A673 (cell line): ENCODE data around the gene PKN3. TPM values are rescaled to one million over a fixed set of nuclear protein-coding genes. Genes with fewer than 3 reads are reported as not detected.
"Not testable (repeated sequence)": the region's sequence is repeated elsewhere in the genome, so short reads cannot be mapped to it uniquely, and the experiment has no call there.

Source experiments
- BruUV-seq: library from RNA; stranded (reverse); fragments of 400-500 nt; replicated peaks from 2 replicates; lab custom pipeline; 2021; lab: Mats Ljungman, UMichigan
- CTCF ChIA-PET: fragments of 300-600 bp; sonication (Branson Sonifier 250); formaldehyde crosslinking; loops from one replicate; lab custom pipeline; 2022; ENCODE audit warnings: antibody characterized with exemption; lab: Charles Lee
- POLR2A ChIA-PET: fragments of 300-600 bp; sonication (Branson Sonifier 250); formaldehyde crosslinking; loops from one replicate; lab custom pipeline; 2022; ENCODE audit warnings: antibody characterized with exemption; ENCODE audit not compliant: low non-redundant PET; lab: Charles Lee
- DNase-seq: peaks from one replicate; pipeline ENCODE4 v3.0.0-alpha.2; 2015; ENCODE audit warnings: low spot score
- H3K27ac ChIP-seq: fragments of 200-600 bp; sonication (generic); 2 replicates; pipeline ENCODE4 v1.5.1; 2016; ENCODE audit warnings: mixed run types, low read depth, mild to moderate bottlenecking, mixed read lengths, antibody characterized with exemption, low read length; ENCODE audit not compliant: poor library complexity, severe bottlenecking
- H3K27me3 ChIP-seq: fragments of 200-600 bp; sonication (generic); replicated peaks from 2 replicates; pipeline ENCODE4 v1.6.1; 2017; ENCODE audit warnings: mixed run types, low read depth, mild to moderate bottlenecking, mixed read lengths, antibody characterized with exemption, low read length; ENCODE audit not compliant: insufficient read depth, poor library complexity
- H3K36me3 ChIP-seq: fragments of 200-600 bp; sonication (generic); 2 replicates; pipeline ENCODE4 v1.6.1; 2016; ENCODE audit warnings: mixed run types, mild to moderate bottlenecking, mixed read lengths, antibody characterized with exemption, low read length; ENCODE audit not compliant: insufficient read depth, poor library complexity, severe bottlenecking
- H3K4me1 ChIP-seq: fragments of 200-600 bp; sonication (generic); 2 replicates; pipeline ENCODE4 v1.6.1; 2017; ENCODE audit warnings: mixed run types, mild to moderate bottlenecking, mixed read lengths, antibody characterized with exemption, low read length; ENCODE audit not compliant: insufficient read depth, poor library complexity, severe bottlenecking
- H3K4me3 ChIP-seq: fragments of 200-600 bp; sonication (generic); 2 replicates; pipeline ENCODE4 v1.5.1; 2016; ENCODE audit warnings: low read depth, mixed run types, mild to moderate bottlenecking, mixed read lengths, low read length; ENCODE audit not compliant: poor library complexity, severe bottlenecking
- H3K9me3 ChIP-seq: fragments of 200-600 bp; sonication (generic); 2 replicates; pipeline ENCODE4 v1.6.1; 2016; ENCODE audit warnings: mixed run types, low read depth, mild to moderate bottlenecking, mixed read lengths, antibody characterized with exemption, low read length; ENCODE audit not compliant: poor library complexity, severe bottlenecking
- EZH2 ChIP-seq: fragments of 200-600 bp; sonication (generic); IDR thresholded peaks from 2 replicates; pipeline ENCODE4 v1.6.1; 2017; ENCODE audit warnings: borderline replicate concordance, low read depth, mild to moderate bottlenecking, mixed read lengths, antibody characterized with exemption, low read length; ENCODE audit not compliant: poor library complexity, severe bottlenecking
- intact Hi-C: fragments of 100-400 bp; cut with micrococcal nuclease; formaldehyde crosslinking; loops from one replicate; pipeline ENCODE4 v1.10.0; 2022; ENCODE audit not compliant: unreplicated experiment
- total RNA-seq: library from RNA; stranded (reverse); gene quantifications from 2 replicates; pipeline ENCODE4 v1.2.3, GENCODE V29; 2021
- TF ChIP-seq, protein P1 (sequence below): fragments of 300-800, 200-600 bp; sonication (generic); conservative IDR thresholded peaks from 2 replicates; pipeline ENCODE4 v1.5.1; 2017; ENCODE audit warnings: low read depth, mild to moderate bottlenecking, antibody characterized with exemption, low read length, moderate library complexity, mixed read lengths

Gene PKN3
- total RNA-seq, 1 experiment from 2014 or later = 12.3 TPM

DNA sequence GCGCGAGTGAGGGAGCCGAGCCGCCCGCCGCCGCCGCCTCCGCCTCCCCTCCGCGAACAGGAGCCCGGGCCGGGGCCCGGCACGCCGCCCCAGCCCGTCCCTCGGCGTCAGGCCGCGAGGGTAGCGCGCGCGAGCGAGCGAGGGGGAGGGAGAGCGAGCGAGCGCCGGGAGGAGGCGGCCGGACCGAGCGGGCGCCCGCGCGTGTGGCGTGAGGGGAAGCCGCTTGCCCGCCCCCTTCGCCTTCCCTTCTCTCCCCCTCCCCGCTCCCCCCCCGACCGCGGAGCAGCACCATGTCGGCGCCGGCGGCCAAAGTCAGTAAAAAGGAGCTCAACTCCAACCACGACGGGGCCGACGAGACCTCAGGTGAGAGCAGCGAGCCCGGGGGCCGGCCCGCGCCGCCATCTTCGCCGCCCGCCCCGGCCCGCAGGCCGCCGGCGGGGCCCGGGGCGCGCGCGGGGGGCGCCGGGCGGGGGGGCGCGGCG, 13.0 kb upstream of the PKN3 start:
- TF ChIP-seq EZH2 = no peak
- TF ChIP-seq, protein P1, sequence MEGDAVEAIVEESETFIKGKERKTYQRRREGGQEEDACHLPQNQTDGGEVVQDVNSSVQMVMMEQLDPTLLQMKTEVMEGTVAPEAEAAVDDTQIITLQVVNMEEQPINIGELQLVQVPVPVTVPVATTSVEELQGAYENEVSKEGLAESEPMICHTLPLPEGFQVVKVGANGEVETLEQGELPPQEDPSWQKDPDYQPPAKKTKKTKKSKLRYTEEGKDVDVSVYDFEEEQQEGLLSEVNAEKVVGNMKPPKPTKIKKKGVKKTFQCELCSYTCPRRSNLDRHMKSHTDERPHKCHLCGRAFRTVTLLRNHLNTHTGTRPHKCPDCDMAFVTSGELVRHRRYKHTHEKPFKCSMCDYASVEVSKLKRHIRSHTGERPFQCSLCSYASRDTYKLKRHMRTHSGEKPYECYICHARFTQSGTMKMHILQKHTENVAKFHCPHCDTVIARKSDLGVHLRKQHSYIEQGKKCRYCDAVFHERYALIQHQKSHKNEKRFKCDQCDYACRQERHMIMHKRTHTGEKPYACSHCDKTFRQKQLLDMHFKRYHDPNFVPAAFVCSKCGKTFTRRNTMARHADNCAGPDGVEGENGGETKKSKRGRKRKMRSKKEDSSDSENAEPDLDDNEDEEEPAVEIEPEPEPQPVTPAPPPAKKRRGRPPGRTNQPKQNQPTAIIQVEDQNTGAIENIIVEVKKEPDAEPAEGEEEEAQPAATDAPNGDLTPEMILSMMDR = no peak

GRCh38 chr9:128689820-128690683, 12.3 kb upstream of the PKN3 start:
- no peak for TF ChIP-seq EZH2
- TF ChIP-seq, protein P1 = no peak
- POLR2A ChIA-PET = interaction anchor here (0.6 kb wide), 1 partner anchor 7 kb away, joined by 3 read pairs; no protein-coding TSS in a partner anchor
- H3K4me1 ChIP-seq = peaks cover 21% of the 10 kb centered on the region
- peak overlapping the region; percentile 93 for H3K4me3 ChIP-seq
- H3K27ac ChIP-seq = peak overlapping the region; percentile 91
- intact Hi-C loops = loop anchor here (5.0 kb wide), 1 partner anchor 138 kb away; the partner anchor contains the start of gene SPTAN1
- no peaks in the 10 kb centered on the region for H3K9me3 ChIP-seq
- H3K27me3 ChIP-seq = no peaks in the 10 kb centered on the region
- BruUV-seq = no TSS peak
- DNase-seq = peak; percentile 78
- H3K36me3 ChIP-seq = peaks cover 39% of the 10 kb centered on the region
- CTCF ChIA-PET = no interaction called here

More for the DNA sequence above, 13.0 kb upstream of the PKN3 start:
- H3K4me1 ChIP-seq = peaks cover 28% of the 10 kb centered on the region
- no TSS peak for BruUV-seq
- CTCF ChIA-PET = interaction anchor here (0.7 kb wide), 1 partner anchor 48 kb away, joined by 5 read pairs; no protein-coding TSS in a partner anchor
- H3K27ac ChIP-seq = peak overlapping the region; percentile 95
- peaks cover 36% of the 10 kb centered on the region for H3K36me3 ChIP-seq
- intact Hi-C loops = loop anchor here (5.0 kb wide), 1 partner anchor 137 kb away; the partner anchor contains the start of gene SPTAN1
- no peak for DNase-seq
- no peaks in the 10 kb centered on the region for H3K9me3 ChIP-seq
- POLR2A ChIA-PET = interaction anchor here (0.6 kb wide), 1 partner anchor 8 kb away, joined by 3 read pairs; no protein-coding TSS in a partner anchor
- peak overlapping the region; percentile 93 for H3K4me3 ChIP-seq
- H3K27me3 ChIP-seq = no peaks in the 10 kb centered on the region

DNA sequence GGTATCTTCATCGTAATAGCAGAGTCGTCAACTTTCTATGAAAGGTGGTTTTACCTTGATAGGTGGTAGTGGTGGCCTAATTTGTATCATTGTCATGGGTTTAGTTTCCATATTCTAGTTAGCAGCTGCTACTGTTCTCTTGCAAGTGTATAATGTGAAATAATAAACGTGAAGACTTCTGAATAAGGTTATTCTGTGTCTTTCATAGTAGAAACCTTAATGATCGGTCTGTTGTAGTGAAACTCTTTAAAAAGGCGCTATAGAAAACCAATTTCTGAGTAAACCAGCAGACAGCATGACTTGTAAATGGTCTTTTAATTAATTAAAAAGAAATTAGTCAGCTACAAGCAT, 11.6 kb upstream of the PKN3 start:
- Histone ChIP-seq H3K36me3 (peaks cover 43% of the 10 kb centered on the region), H3K27me3 (no peaks in the 10 kb centered on the region), H3K27ac (peak overlapping the region; percentile 91), H3K9me3 (no peaks in the 10 kb centered on the region), H3K4me1 (peaks cover 17% of the 10 kb centered on the region), H3K4me3 (peak overlapping the region; percentile 93)
- no peak for TF ChIP-seq EZH2
- TF ChIP-seq, protein P1 = no peak
- TSS peak; percentile 25 for BruUV-seq
- ChIA-PET CTCF (no interaction called here), POLR2A (no interaction called here)
- intact Hi-C loops = no loop called here
- DNase-seq = no peak

DNA sequence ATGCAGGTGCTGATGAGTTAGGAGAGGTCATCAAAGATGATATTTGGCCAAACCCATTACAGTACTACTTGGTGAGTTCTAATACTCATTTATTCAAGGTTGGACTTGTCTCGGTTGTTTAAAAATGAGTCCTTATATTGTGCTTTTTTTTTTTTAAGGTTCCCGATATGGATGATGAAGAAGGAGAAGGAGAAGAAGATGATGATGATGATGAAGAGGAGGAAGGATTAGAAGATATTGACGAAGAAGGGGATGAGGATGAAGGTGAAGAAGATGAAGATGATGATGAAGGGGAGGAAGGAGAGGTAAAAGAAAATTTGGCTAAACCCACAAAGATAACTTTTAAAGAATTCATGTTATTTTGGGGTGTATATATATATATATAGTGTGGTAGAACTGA, 8.6 kb upstream of the PKN3 start:
- DNase-seq, H3K27ac ChIP-seq, intact Hi-C loops, H3K4me1 ChIP-seq, H3K9me3 ChIP-seq, BruUV-seq, H3K27me3 ChIP-seq, H3K4me3 ChIP-seq, CTCF ChIA-PET: not testable (repeated sequence)
- POLR2A ChIA-PET = interaction anchor here (0.7 kb wide), 1 partner anchor 17 kb away, joined by 18 read pairs; no protein-coding TSS in a partner anchor
- H3K36me3 ChIP-seq = peaks cover 59% of the 10 kb centered on the region
